GM23248 (cell line): ENCODE measurements around the gene EPHA2. TPM values are rescaled to one million over a fixed set of nuclear protein-coding genes. Genes with fewer than 3 reads are reported as not detected.

ENCODE experiments used
- DNase-seq: peaks from one replicate; pipeline ENCODE4 v3.0.0-alpha.2; 2015
- H2AFZ ChIP-seq: fragments of 200-600 bp; sonication (generic); 2 replicates; pipeline ENCODE4 v1.6.1; 2016; ENCODE audit warnings: antibody characterized with exemption
- H3F3A ChIP-seq: fragments of 200-600 bp; sonication (generic); 2 replicates; pipeline ENCODE4 v1.6.1; 2016; ENCODE audit warnings: mild to moderate bottlenecking, antibody characterized with exemption, mixed run types; ENCODE audit not compliant: insufficient read depth
- H3K27ac ChIP-seq: fragments of 200-600 bp; sonication (generic); 2 replicates; pipeline ENCODE4 v1.5.1; 2016; ENCODE audit warnings: mild to moderate bottlenecking
- H3K27me3 ChIP-seq: fragments of 200-600 bp; sonication (generic); replicated peaks from 2 replicates; pipeline ENCODE4 v1.6.1; 2016; ENCODE audit warnings: mild to moderate bottlenecking; ENCODE audit not compliant: insufficient read depth
- H3K36me3 ChIP-seq: fragments of 200-600 bp; sonication (generic); 2 replicates; pipeline ENCODE4 v1.6.1; 2016; ENCODE audit warnings: low read depth, mild to moderate bottlenecking
- H3K4me1 ChIP-seq: fragments of 200-600 bp; sonication (generic); 2 replicates; pipeline ENCODE4 v1.6.1; 2016; ENCODE audit warnings: mild to moderate bottlenecking; ENCODE audit not compliant: insufficient read depth
- H3K4me2 ChIP-seq: fragments of 200-600 bp; sonication (generic); one replicate; pipeline ENCODE4 v1.6.1; 2016; ENCODE audit warnings: mild to moderate bottlenecking; ENCODE audit not compliant: unreplicated experiment
- H3K4me3 ChIP-seq: fragments of 200-600 bp; sonication (generic); 2 replicates; pipeline ENCODE4 v1.5.1; 2016; ENCODE audit warnings: mild to moderate bottlenecking
- H3K79me2 ChIP-seq: fragments of 200-600 bp; sonication (generic); 2 replicates; pipeline ENCODE4 v1.6.1; 2016; ENCODE audit warnings: mild to moderate bottlenecking; ENCODE audit not compliant: insufficient read depth
- H3K9ac ChIP-seq: fragments of 200-600 bp; sonication (generic); 2 replicates; pipeline ENCODE4 v1.6.1; 2016; ENCODE audit warnings: mild to moderate bottlenecking
- H3K9me2 ChIP-seq: fragments of 200-600 bp; sonication (generic); 2 replicates; pipeline ENCODE4 v1.6.1; 2016; ENCODE audit warnings: mixed run types, mild to moderate bottlenecking, moderate library complexity; ENCODE audit not compliant: insufficient read depth
- H3K9me3 ChIP-seq: fragments of 200-600 bp; sonication (generic); one replicate; pipeline ENCODE4 v1.6.1; 2017; ENCODE audit warnings: low read depth
- H4K20me1 ChIP-seq: fragments of 200-600 bp; sonication (generic); 2 replicates; pipeline ENCODE4 v1.6.0; 2016; ENCODE audit not compliant: insufficient read depth
- EZH2 ChIP-seq: fragments of 200-600 bp; sonication (generic); IDR thresholded peaks from 2 replicates; pipeline ENCODE4 v1.6.1; 2018; ENCODE audit warnings: antibody characterized with exemption, mild to moderate bottlenecking; ENCODE audit not compliant: insufficient read depth, poor library complexity, severe bottlenecking
- EZH2phosphoT487 ChIP-seq: fragments of 200-600 bp; sonication (generic); IDR thresholded peaks from 2 replicates; pipeline ENCODE4 v1.6.1; 2018; ENCODE audit warnings: antibody characterized with exemption, moderate library complexity, mild to moderate bottlenecking, low read depth; ENCODE audit not compliant: insufficient read depth
- WGBS, 2 experiments: methylation state at CpG; one replicate each; pipeline ENCODE4 v1.1.6; 2015 to 2017; ENCODE audit warnings: low lambda C conversion rate in 2 of 2, low coverage in 1 of 2; ENCODE audit errors: missing lambda C conversion rate in 2 of 2; 5-methylcytosine and 5-hydroxymethylcytosine counted together
- in situ Hi-C: fragments of 300-500 bp; cut with MboI; formaldehyde crosslinking; loops from 2 replicates; pipeline ENCODE4 v1.15.0; 2020
- polyA plus RNA-seq: library from polyadenylated mRNA; unstranded; fragments of >200 nt; fragmentation: Nextera tagmentation; extraction: Ambion mirVana; gene quantifications from 2 replicates; pipeline ENCODE4 v1.2.1, GENCODE V29; 2016
- total RNA-seq: library from RNA; depleted of rRNA; stranded (reverse); fragments of >200 nt; shearing (Covaris generic); gene quantifications from 2 replicates; pipeline ENCODE4 v1.2.3, GENCODE V29; 2014

EPHA2 gene
- total and polyA plus RNA-seq, 2 experiments from 2014 or later: 8.8 to 21.7 TPM

DNA sequence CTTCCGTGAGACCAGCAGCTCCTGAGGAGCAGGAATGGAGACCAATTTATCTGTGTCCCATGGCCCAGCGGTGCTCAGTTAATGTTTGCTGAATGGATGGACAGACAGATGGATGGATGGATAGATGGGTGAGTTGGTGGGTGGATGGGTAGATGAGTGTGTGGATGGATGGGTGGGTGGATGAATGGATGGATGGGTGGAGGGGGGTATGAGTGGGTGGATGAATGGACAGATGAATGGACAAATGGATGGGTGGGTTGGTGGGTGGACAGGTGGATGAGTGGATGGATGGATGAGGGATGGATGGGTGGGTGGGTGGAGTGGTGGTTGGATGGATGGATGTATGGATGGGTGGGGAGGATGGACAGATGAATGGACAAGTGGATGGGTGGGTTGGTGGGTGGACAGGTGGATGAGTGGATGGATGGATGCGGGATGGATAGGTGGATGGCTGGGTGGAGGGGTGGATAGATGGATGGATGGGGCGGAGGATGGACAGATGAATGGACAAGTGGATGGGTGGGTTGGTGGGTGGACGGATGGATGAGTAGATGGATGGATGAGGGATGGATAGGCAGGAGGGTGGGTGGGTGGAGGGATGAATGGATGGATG, 13.4 kb downstream of the EPHA2 start:
- no peaks in the 10 kb centered on the region for H4K20me1 ChIP-seq
- no peak overlapping the region for H3K4me2 ChIP-seq
- no peak overlapping the region for H2AFZ ChIP-seq
- H3F3A ChIP-seq: peaks cover 21% of the 10 kb centered on the region
- no peaks in the 10 kb centered on the region for H3K9me2 ChIP-seq
- WGBS, 2 experiments: 75 to 93% methylated on average over 2 to 5 of the region's 5 CpGs
- H3K27me3 ChIP-seq: no peaks in the 10 kb centered on the region
- H3K4me1 ChIP-seq: peaks cover 55% of the 10 kb centered on the region
- H3K36me3 ChIP-seq: peaks cover 3% of the 10 kb centered on the region; the same call in 1 of the 2 replicates
- H3K9ac ChIP-seq: no peak overlapping the region
- H3K79me2 ChIP-seq: peaks cover 60% of the 10 kb centered on the region
- in situ Hi-C loops: no loop called here
- no peaks in the 10 kb centered on the region for H3K9me3 ChIP-seq
- no peak overlapping the region for H3K4me3 ChIP-seq
- DNase-seq: no peak
- no peak for TF ChIP-seq EZH2
- TF ChIP-seq EZH2phosphoT487: no peak
- H3K27ac ChIP-seq: no peak overlapping the region

DNA sequence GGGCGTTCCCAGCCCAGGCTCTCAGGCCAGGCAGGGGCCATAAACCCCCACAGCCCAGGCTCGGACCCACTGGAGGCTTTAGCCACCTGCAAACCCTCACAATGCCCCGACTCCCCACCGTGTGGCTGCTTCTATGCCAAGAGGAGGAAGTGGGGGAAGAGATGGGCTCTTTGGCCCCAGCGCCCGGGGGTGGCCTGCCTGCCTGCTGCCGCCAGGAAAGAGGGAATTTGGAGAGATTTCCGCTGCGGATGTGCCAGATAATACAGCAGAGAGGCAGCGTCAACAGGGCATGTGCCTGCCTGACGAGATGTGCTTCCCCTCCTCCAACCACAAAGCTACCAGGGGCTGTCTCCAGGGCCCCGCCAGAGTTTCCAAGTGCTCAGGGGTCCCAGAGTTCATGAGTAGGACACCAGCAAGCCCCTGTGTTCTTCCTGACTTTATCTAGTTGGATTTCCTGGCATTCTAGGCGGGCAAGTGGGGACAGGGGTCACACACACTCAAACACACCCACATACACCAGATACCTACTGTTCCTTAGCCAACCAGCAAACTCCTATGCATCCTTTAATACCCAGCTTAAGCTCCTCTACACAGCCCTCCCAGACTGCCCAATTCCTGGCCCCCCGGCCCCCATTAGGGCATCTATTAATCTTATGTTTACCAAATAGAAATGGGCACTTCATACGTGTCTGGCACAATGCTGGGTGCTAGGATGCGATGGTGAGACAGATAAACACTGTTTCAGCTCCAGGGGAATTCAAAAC, 14.1 kb downstream of the EPHA2 start:
- H3K27ac ChIP-seq: no peak overlapping the region
- H3K9me3 ChIP-seq: no peaks in the 10 kb centered on the region
- DNase-seq: no peak
- no peaks in the 10 kb centered on the region for H4K20me1 ChIP-seq
- H3K79me2 ChIP-seq: peaks cover 57% of the 10 kb centered on the region
- WGBS, 2 experiments: 77 to 87% methylated on average over 16 of the region's 16 CpGs
- H3K9me2 ChIP-seq: no peaks in the 10 kb centered on the region
- no peaks in the 10 kb centered on the region for H3K27me3 ChIP-seq
- H2AFZ ChIP-seq: no peak overlapping the region
- H3K4me2 ChIP-seq: no peak overlapping the region
- peaks cover 47% of the 10 kb centered on the region for H3K4me1 ChIP-seq
- in situ Hi-C loops: no loop called here
- no peaks in the 10 kb centered on the region for H3K36me3 ChIP-seq
- H3K9ac ChIP-seq: no peak overlapping the region
- no peak overlapping the region for H3K4me3 ChIP-seq
- TF ChIP-seq EZH2 (no peak), EZH2phosphoT487 (no peak)
- peaks cover 14% of the 10 kb centered on the region for H3F3A ChIP-seq

DNA sequence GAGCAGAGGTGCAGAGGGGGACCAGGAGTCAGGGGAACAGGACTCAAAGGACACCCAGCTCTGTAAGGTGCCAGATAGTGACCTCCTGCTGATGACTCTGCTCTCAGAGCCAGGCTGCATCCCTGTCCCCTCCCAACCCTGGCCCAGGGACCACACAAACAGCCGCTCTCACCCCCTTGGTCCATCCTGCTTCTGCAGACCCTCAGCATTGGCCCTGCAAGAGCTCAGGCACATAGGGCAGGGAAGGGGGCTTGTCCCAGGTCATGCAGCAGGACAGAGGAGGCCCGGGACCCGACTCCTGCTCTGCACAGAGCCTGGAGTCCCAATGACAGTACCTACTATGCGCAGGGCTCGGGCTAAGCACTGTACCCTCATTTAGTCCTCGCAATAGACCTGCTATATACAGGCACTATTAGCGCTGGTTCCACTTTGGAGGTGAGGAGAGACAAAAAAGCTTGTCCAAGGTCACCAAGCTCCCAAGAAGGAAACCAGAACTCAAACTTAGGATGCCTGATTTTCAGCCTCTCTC, 15.7 kb downstream of the EPHA2 start:
- H3K79me2 ChIP-seq: peaks cover 57% of the 10 kb centered on the region
- H3K27me3 ChIP-seq: no peaks in the 10 kb centered on the region
- 96 to 99% methylated on average over 7 of the region's 7 CpGs for WGBS, 2 experiments
- in situ Hi-C loops: no loop called here
- H2AFZ ChIP-seq: no peak overlapping the region
- 0 out of 2 replicates have a peak, but pooled peaks cover 5% of the 10 kb centered on the region for H3F3A ChIP-seq
- no peaks in the 10 kb centered on the region for H4K20me1 ChIP-seq
- peak overlapping the region; percentile 46 for H3K27ac ChIP-seq
- H3K4me1 ChIP-seq: peaks cover 33% of the 10 kb centered on the region
- H3K9me2 ChIP-seq: no peaks in the 10 kb centered on the region
- TF ChIP-seq EZH2phosphoT487 (no peak), EZH2 (no peak)
- no peak for DNase-seq
- peak overlapping the region; percentile 41 for H3K9ac ChIP-seq
- H3K36me3 ChIP-seq: peaks cover under 1% of the 10 kb centered on the region; the same call in 1 of the 2 replicates
- H3K4me3 ChIP-seq: no peak overlapping the region
- no peaks in the 10 kb centered on the region for H3K9me3 ChIP-seq
- H3K4me2 ChIP-seq: peak overlapping the region; percentile 46

DNA sequence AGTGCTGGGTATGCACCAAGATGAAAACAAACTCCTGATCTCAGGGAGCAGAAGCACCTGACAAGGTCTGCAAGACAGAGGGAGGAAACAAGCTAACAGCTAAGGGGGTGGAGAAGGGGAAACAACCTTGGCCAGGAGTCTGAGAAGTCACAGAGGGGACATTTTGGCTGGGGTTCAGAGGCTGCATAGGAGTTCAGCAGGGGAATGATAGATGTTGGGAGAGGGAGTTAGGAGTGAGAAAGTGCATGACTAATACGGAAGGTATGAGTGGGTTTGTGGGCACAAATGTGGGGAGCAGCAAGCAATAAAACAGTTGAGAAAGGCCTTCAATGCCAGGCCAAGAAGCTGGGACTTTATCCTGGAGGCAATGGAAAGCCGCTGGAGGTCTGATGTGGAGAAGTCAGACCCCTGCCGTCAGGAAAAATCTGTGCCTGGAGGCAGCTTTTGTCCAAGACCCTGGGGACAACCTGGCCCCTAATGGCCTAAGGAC, 16.4 kb downstream of the EPHA2 start:
- H3K9me2 ChIP-seq: no peaks in the 10 kb centered on the region
- H3K27ac ChIP-seq: peak overlapping the region; percentile 46
- no peaks in the 10 kb centered on the region for H3K9me3 ChIP-seq
- in situ Hi-C loops: no loop called here
- H4K20me1 ChIP-seq: no peaks in the 10 kb centered on the region
- H3K4me1 ChIP-seq: peaks cover 27% of the 10 kb centered on the region
- H3K9ac ChIP-seq: peak overlapping the region; percentile 41
- WGBS, 2 experiments: 49 to 72% methylated on average over 3 of the region's 3 CpGs
- peaks cover 52% of the 10 kb centered on the region for H3K79me2 ChIP-seq
- peak overlapping the region; percentile 46 for H3K4me2 ChIP-seq
- H3K27me3 ChIP-seq: no peaks in the 10 kb centered on the region
- no peak overlapping the region for H2AFZ ChIP-seq
- H3K36me3 ChIP-seq: peaks cover 6% of the 10 kb centered on the region; the same call in 1 of the 2 replicates
- no peak for TF ChIP-seq EZH2
- TF ChIP-seq EZH2phosphoT487: no peak
- DNase-seq: peak; percentile 83
- 0 out of 2 replicates have a peak, but pooled peaks cover 5% of the 10 kb centered on the region for H3F3A ChIP-seq
- H3K4me3 ChIP-seq: no peak overlapping the region
